A549 (cell line): ENCODE results near the gene CHPF.

Experiments
- CBX2 ChIP-seq: fragments of 200-600 bp; sonication (generic); IDR thresholded peaks from 2 replicates; pipeline ENCODE4 v1.6.1; 2016; ENCODE audit warnings: low read depth, mild to moderate bottlenecking, borderline replicate concordance
- CHD2 ChIP-seq: fragments of 150-350 bp; IDR thresholded peaks from 2 replicates; pipeline ENCODE4 v1.6.1; 2014; ENCODE audit warnings: low read length; ENCODE audit not compliant: partially characterized antibody
- MYC ChIP-seq: IDR thresholded peaks from 2 replicates; pipeline ENCODE4 v1.6.1; 2012; ENCODE audit warnings: mild to moderate bottlenecking, inconsistent platforms, low read length, improper control_type of control experiment, borderline replicate concordance
- PHF8 ChIP-seq: fragments of 200-600 bp; sonication (generic); IDR thresholded peaks from 2 replicates; pipeline ENCODE4 v1.6.1; 2016; ENCODE audit warnings: low read depth, mild to moderate bottlenecking, antibody characterized with exemption, moderate library complexity, borderline replicate concordance
- POLR2A ChIP-seq: IDR thresholded peaks from 2 replicates; pipeline ENCODE4 v1.6.1; 2012; ENCODE audit warnings: mild to moderate bottlenecking, low read length
- SMC3 ChIP-seq: fragments of >200 bp; sonication (Bioruptor Twin); formaldehyde crosslinking; IDR thresholded peaks from 3 replicates; pipeline ENCODE4 v1.6.1; 2018; ENCODE audit warnings: inconsistent platforms
- ZNF302 ChIP-seq: fragments of 250-450 bp; sonication (Bioruptor Pico); IDR thresholded peaks from 2 replicates; pipeline ENCODE4 v1.9.0; 2021; ENCODE audit warnings: inconsistent platforms, mild to moderate bottlenecking, moderate library complexity
- ZSCAN20 ChIP-seq: fragments of 250-450 bp; sonication (Bioruptor Pico); IDR thresholded peaks from 2 replicates; pipeline ENCODE4 v1.8.0; 2022; ENCODE audit warnings: mild to moderate bottlenecking, moderate library complexity
- TF ChIP-seq, protein P1 (sequence below): fragments of >200 bp; sonication (Bioruptor Twin); formaldehyde crosslinking; IDR thresholded peaks from 3 replicates; pipeline ENCODE4 v1.5.1; 2016

GRCh38 chr2:219565130-219566080 lies 21.8 kb upstream of the CHPF start:
- TF ChIP-seq, protein P1, sequence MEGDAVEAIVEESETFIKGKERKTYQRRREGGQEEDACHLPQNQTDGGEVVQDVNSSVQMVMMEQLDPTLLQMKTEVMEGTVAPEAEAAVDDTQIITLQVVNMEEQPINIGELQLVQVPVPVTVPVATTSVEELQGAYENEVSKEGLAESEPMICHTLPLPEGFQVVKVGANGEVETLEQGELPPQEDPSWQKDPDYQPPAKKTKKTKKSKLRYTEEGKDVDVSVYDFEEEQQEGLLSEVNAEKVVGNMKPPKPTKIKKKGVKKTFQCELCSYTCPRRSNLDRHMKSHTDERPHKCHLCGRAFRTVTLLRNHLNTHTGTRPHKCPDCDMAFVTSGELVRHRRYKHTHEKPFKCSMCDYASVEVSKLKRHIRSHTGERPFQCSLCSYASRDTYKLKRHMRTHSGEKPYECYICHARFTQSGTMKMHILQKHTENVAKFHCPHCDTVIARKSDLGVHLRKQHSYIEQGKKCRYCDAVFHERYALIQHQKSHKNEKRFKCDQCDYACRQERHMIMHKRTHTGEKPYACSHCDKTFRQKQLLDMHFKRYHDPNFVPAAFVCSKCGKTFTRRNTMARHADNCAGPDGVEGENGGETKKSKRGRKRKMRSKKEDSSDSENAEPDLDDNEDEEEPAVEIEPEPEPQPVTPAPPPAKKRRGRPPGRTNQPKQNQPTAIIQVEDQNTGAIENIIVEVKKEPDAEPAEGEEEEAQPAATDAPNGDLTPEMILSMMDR: no peak
- TF ChIP-seq CHD2 (no peak), POLR2A (no peak), ZSCAN20 (CRISPR knock-in tag) (no peak), MYC (no peak), ZNF302 (CRISPR knock-in tag) (no peak), CBX2 (no peak), PHF8 (no peak), SMC3 (no peak)
